PC-3 (cell line): ENCODE data around the gene STMP1.

ENCODE experiments used
- CTCF ChIP-seq: fragments of 300-600 bp; sonication (generic); conservative IDR thresholded peaks from 2 replicates; pipeline ENCODE4 v1.5.1; 2017; ENCODE audit warnings: antibody characterized with exemption, low read depth, mild to moderate bottlenecking, low read length
- EZH2 ChIP-seq: fragments of 300-600 bp; sonication (generic); IDR thresholded peaks from one replicate; pipeline ENCODE4 v1.6.1; 2017; ENCODE audit warnings: antibody characterized with exemption, mild to moderate bottlenecking, low read length; ENCODE audit not compliant: unreplicated experiment

DNA sequence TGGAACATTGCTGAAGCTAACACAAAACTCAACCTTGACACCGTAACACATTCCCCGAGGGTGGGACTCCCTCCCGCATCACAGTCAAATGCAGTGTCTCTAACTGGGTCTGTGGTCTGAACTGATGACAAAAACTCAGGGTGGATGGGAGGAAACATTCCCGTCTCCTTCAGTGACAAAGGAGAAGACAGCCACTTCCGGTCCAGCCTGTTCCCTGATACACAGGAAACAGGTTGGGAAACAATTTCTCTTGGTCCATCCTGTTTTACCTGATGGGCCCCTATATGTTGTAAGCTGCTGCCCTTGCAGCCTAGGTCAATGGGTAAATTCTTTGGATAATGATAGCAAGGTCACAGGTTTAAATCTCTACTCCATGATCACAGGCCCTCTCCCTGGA is 45.3 kb downstream of the STMP1 start:
- TF ChIP-seq CTCF (no peak), EZH2 (no peak)
